B cell (primary cell): ENCODE data around the gene EPM2A. TPM values are rescaled to one million over a fixed set of nuclear protein-coding genes. Genes with fewer than 3 reads are reported as not detected.

Experiments
- ATAC-seq: fragments of 200-7000 bp; cut with Tn5 transposase; one replicate; pipeline ENCODE4 v1.10.0; 2021; ENCODE audit warnings: low read depth, mild to moderate bottlenecking, moderate number of reproducible peaks, moderate library complexity
- CTCF ChIA-PET: fragments of 350-600 bp; sonication (Branson Sonifier 250); formaldehyde crosslinking; loops from one replicate; lab custom pipeline; 2021; ENCODE audit warnings: antibody characterized with exemption, inconsistent platforms; lab: Charles Lee
- POLR2A ChIA-PET: fragments of 350-600 bp; sonication (Branson Sonifier 250); formaldehyde crosslinking; loops from one replicate; lab custom pipeline; 2021; ENCODE audit warnings: antibody characterized with exemption; lab: Charles Lee
- DNase-seq: peaks from one replicate; pipeline ENCODE4 v3.0.0; 2013
- H2AFZ ChIP-seq: 2 replicates; pipeline ENCODE4 v1.6.1; 2012; ENCODE audit warnings: mild to moderate bottlenecking, low read depth, low read length; ENCODE audit not compliant: insufficient read depth, poor library complexity, severe bottlenecking
- H3K27ac ChIP-seq, 2 donors: 1 replicate in 1 of 2; 2 replicates in 1 of 2; pipeline ENCODE4 v1.5.1; 2012 to 2013; ENCODE audit warnings: low read length in 2 of 2, mild to moderate bottlenecking in 2 of 2, moderate library complexity in 1 of 2
- H3K27me3 ChIP-seq, 4 experiments: fragments of 200-600 bp in 1 of 4; sonication (generic) in 1 of 4; replicated peaks in 1 of 4; 1 replicate in 2 of 4; 2 replicates in 2 of 4; pipeline versions ENCODE4 v1.6.1 to v1.7.0; 2013 to 2016; ENCODE audit warnings: low read length in 3 of 4, mild to moderate bottlenecking in 2 of 4, mixed read lengths in 1 of 4, moderate library complexity in 1 of 4; ENCODE audit not compliant: insufficient read depth in 4 of 4, control insufficient read depth in 3 of 4; ENCODE audit errors: control extremely low read depth in 1 of 4
- H3K36me3 ChIP-seq, 2 experiments: replicated peaks in 1 of 2; 1 replicate in 1 of 2; 2 replicates in 1 of 2; pipeline versions ENCODE4 v1.6.1 to v1.7.1; 2013; ENCODE audit warnings: low read length in 1 of 2; ENCODE audit not compliant: insufficient read depth in 2 of 2, control insufficient read depth in 1 of 2; ENCODE audit errors: control extremely low read depth in 1 of 2, extremely low read depth in 1 of 2
- H3K4me1 ChIP-seq, 2 donors: fragments of 200-600 bp in 1 of 2; sonication (generic) in 1 of 2; 1 replicate in 1 of 2; 2 replicates in 1 of 2; pipeline versions ENCODE4 v1.5.1 to v1.6.1; 2013 to 2017; ENCODE audit warnings: low read length in 2 of 2; ENCODE audit not compliant: control insufficient read depth in 2 of 2, insufficient read depth in 2 of 2
- H3K4me2 ChIP-seq: replicated peaks from 2 replicates; pipeline ENCODE3; 2012; ENCODE audit warnings: mild to moderate bottlenecking, low read depth, low read length; ENCODE audit not compliant: poor library complexity, severe bottlenecking
- H3K4me3 ChIP-seq, 5 experiments: fragments of 200-600 bp in 1 of 5; sonication (generic) in 1 of 5; 1 replicate in 3 of 5; 2 replicates in 2 of 5; pipeline versions ENCODE4 v1.5.1 to v1.7.0; 2011 to 2016; ENCODE audit warnings: low read length in 4 of 5, mild to moderate bottlenecking in 4 of 5, low read depth in 2 of 5, control low read depth in 1 of 5, moderate library complexity in 1 of 5; ENCODE audit not compliant: insufficient read depth in 1 of 5; ENCODE audit errors: control extremely low read depth in 1 of 5, extremely low read depth in 1 of 5
- H3K79me2 ChIP-seq: fragments of 200-600 bp; sonication (generic); one replicate; pipeline ENCODE4 v1.6.0; 2016; ENCODE audit warnings: low read length; ENCODE audit not compliant: control insufficient read depth, insufficient read depth
- H3K9ac ChIP-seq: fragments of 200-600 bp; sonication (generic); 2 replicates; pipeline ENCODE4 v1.6.1; 2017; ENCODE audit warnings: mild to moderate bottlenecking, low read length, moderate library complexity
- H3K9me3 ChIP-seq, 3 donors: one replicate each; pipeline versions ENCODE4 v1.6.1 to v1.7.1; 2013; ENCODE audit warnings: low read length in 2 of 3; ENCODE audit not compliant: control insufficient read depth in 2 of 3, insufficient read depth in 1 of 3; ENCODE audit errors: control extremely low read depth in 1 of 3
- H4K20me1 ChIP-seq: 2 replicates; pipeline ENCODE4 v1.6.0; 2012; ENCODE audit warnings: mild to moderate bottlenecking, low read length; ENCODE audit not compliant: insufficient read depth, control insufficient read depth, poor library complexity, severe bottlenecking
- H3K27ac Mint-ChIP-seq: one replicate; pipeline ENCODE4 v1.8.0; 2021; ENCODE audit warnings: mixed read lengths
- H3K27me3 Mint-ChIP-seq: one replicate; pipeline ENCODE4 v1.8.0; 2021; ENCODE audit warnings: mixed read lengths
- H3K4me1 Mint-ChIP-seq: one replicate; pipeline ENCODE4 v1.8.0; 2021; ENCODE audit warnings: mixed read lengths
- H3K4me3 Mint-ChIP-seq: one replicate; pipeline ENCODE4 v1.8.0; 2021; ENCODE audit warnings: mixed read lengths
- H3K9me3 Mint-ChIP-seq: one replicate; pipeline ENCODE4 v1.8.0; 2022; ENCODE audit warnings: mixed read lengths; ENCODE audit not compliant: insufficient read depth
- EZH2 ChIP-seq: IDR thresholded peaks from 2 replicates; pipeline ENCODE4 v1.6.1; 2012; ENCODE audit warnings: borderline replicate concordance, low read depth, mild to moderate bottlenecking, moderate library complexity, low read length; ENCODE audit not compliant: insufficient read depth, poor library complexity, severe bottlenecking
- WGBS: methylation state at CpG from one replicate; pipeline ENCODE4 v1.1.5; 2013; ENCODE audit warnings: missing lambda C conversion rate; ENCODE audit not compliant: insufficient coverage; 5-methylcytosine and 5-hydroxymethylcytosine counted together
- intact Hi-C: fragments of 100-400 bp; cut with micrococcal nuclease; formaldehyde crosslinking; loops from one replicate; pipeline ENCODE4 v1.10.0; 2022
- polyA plus RNA-seq: library from polyadenylated mRNA; depleted of rRNA; stranded (reverse); fragments of >200 nt; gene quantifications from 2 replicates; pipeline ENCODE4 v1.2.3, GENCODE V29; 2012
- total RNA-seq, 2 donors: library from RNA; stranded (reverse); fragments of 120-200 nt in 1 of 2; gene quantifications; 1 replicate in 1 of 2; 2 replicates in 1 of 2; pipeline versions ENCODE4 v1.2.3 to v1.2.4, GENCODE V29; 2013 to 2022
- TF ChIP-seq, protein P1 (sequence below): fragments of 200-600 bp; IDR thresholded peaks from one replicate; pipeline ENCODE4 v1.8.0; 2022; ENCODE audit warnings: antibody characterized with exemption, mild to moderate bottlenecking

Gene EPM2A
- total and polyA plus RNA-seq, 2 donors (not counting 1 experiment from before 2014, with no cell fraction given), result 6.2 to 17.0 TPM

- H3K27ac ChIP-seq, result no peak overlapping the region
- no peak for TF ChIP-seq EZH2
- TF ChIP-seq, protein P1, sequence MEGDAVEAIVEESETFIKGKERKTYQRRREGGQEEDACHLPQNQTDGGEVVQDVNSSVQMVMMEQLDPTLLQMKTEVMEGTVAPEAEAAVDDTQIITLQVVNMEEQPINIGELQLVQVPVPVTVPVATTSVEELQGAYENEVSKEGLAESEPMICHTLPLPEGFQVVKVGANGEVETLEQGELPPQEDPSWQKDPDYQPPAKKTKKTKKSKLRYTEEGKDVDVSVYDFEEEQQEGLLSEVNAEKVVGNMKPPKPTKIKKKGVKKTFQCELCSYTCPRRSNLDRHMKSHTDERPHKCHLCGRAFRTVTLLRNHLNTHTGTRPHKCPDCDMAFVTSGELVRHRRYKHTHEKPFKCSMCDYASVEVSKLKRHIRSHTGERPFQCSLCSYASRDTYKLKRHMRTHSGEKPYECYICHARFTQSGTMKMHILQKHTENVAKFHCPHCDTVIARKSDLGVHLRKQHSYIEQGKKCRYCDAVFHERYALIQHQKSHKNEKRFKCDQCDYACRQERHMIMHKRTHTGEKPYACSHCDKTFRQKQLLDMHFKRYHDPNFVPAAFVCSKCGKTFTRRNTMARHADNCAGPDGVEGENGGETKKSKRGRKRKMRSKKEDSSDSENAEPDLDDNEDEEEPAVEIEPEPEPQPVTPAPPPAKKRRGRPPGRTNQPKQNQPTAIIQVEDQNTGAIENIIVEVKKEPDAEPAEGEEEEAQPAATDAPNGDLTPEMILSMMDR, result no peak
- Mint-ChIP-seq H3K9me3 (no peaks in the 10 kb centered on the region), H3K4me1 (no peaks in the 10 kb centered on the region), H3K4me3 (no peak overlapping the region), H3K27ac (no peak overlapping the region), H3K27me3 (no peaks in the 10 kb centered on the region)
- no peak overlapping the region for H2AFZ ChIP-seq
- H3K27me3 ChIP-seq, result no peaks in the 10 kb centered on the region
- H3K4me2 ChIP-seq, result no peak overlapping the region
- H3K4me3 ChIP-seq, result no peak overlapping the region
- DNase-seq (no peak), ATAC-seq (no peak)
- no peak overlapping the region for H3K9ac ChIP-seq
- no peaks in the 10 kb centered on the region for H4K20me1 ChIP-seq
- no peaks in the 10 kb centered on the region for H3K79me2 ChIP-seq
- H3K9me3 ChIP-seq, result no peaks in the 10 kb centered on the region
- ChIA-PET POLR2A (no interaction called here), CTCF (no interaction called here)
- intact Hi-C loops, result no loop called here
- no peaks in the 10 kb centered on the region for H3K4me1 ChIP-seq
- no peaks in the 10 kb centered on the region for H3K36me3 ChIP-seq
Observed at GRCh38 chr6:145603424-145603833, 131.9 kb downstream of the EPM2A start.

GRCh38 chr6:145602726-145603326 lies 132.5 kb downstream of the EPM2A start:
- Histone ChIP-seq H3K9ac (no peak overlapping the region), H2AFZ (no peak overlapping the region), H3K27me3 (no peaks in the 10 kb centered on the region), H3K4me1 (no peaks in the 10 kb centered on the region), H3K9me3 (no peaks in the 10 kb centered on the region), H3K27ac (no peak overlapping the region), H3K79me2 (no peaks in the 10 kb centered on the region), H3K4me2 (no peak overlapping the region), H4K20me1 (no peaks in the 10 kb centered on the region), H3K4me3 (no peak overlapping the region), H3K36me3 (no peaks in the 10 kb centered on the region)
- TF ChIP-seq, protein P1, result no peak
- no peak for TF ChIP-seq EZH2
- Mint-ChIP-seq H3K4me3 (no peak overlapping the region), H3K27me3 (no peaks in the 10 kb centered on the region), H3K4me1 (no peaks in the 10 kb centered on the region), H3K9me3 (no peaks in the 10 kb centered on the region), H3K27ac (no peak overlapping the region)
- ChIA-PET POLR2A (no interaction called here), CTCF (no interaction called here)
- intact Hi-C loops, result no loop called here
- WGBS, result 100% methylated on average over 2 of the region's 4 CpGs
- DNase-seq (no peak), ATAC-seq (no peak)
